SK-N-MC (cell line): ENCODE results near the gene CEACAM19.

Experiments
- DNase-seq: peaks from one replicate; pipeline ENCODE4 v3.0.0-alpha.2; 2011; ENCODE audit warnings: low read depth, low spot score
- H3K27ac ChIP-seq: fragments of 200-600 bp; sonication (generic); 2 replicates; pipeline ENCODE4 v1.5.1; 2016; ENCODE audit warnings: mixed run types
- H3K36me3 ChIP-seq: fragments of 200-600 bp; sonication (generic); 2 replicates; pipeline ENCODE4 v1.6.1; 2017; ENCODE audit warnings: antibody characterized with exemption, low read length, mixed read lengths; ENCODE audit not compliant: insufficient read depth
- H3K4me3 ChIP-seq: fragments of 200-600 bp; sonication (generic); 2 replicates; pipeline ENCODE4 v1.5.1; 2016
- H3K9ac ChIP-seq: fragments of 200-600 bp; sonication (generic); 2 replicates; pipeline ENCODE4 v1.8.0; 2017; ENCODE audit warnings: mixed run types, mixed read lengths; ENCODE audit not compliant: insufficient read length
- H3K9me3 ChIP-seq: fragments of 200-600 bp; sonication (generic); 2 replicates; pipeline ENCODE4 v1.6.1; 2017; ENCODE audit warnings: low read depth, mild to moderate bottlenecking, antibody characterized with exemption, low read length, moderate library complexity, mixed read lengths
- EZH2 ChIP-seq: fragments of 200-600 bp; sonication (generic); IDR thresholded peaks from one replicate; pipeline ENCODE4 v1.6.1; 2017; ENCODE audit warnings: antibody characterized with exemption
- FOXP2 ChIP-seq: optimal IDR thresholded peaks from 2 replicates; pipeline ENCODE3; 2011; ENCODE audit warnings: mild to moderate bottlenecking, moderate library complexity; ENCODE audit not compliant: insufficient read depth; ENCODE audit errors: extremely low read length, control extremely low read depth
- POLR2AphosphoS5 ChIP-seq: IDR thresholded peaks from 2 replicates; pipeline ENCODE4 v1.6.1; 2012; ENCODE audit warnings: mild to moderate bottlenecking, low read depth, low read length, borderline replicate concordance

The CEACAM19 gene

GRCh38 chr19:44643605-44644401 is 27.5 kb upstream of the CEACAM19 start, which contains the start of gene PVR:
PVR (plus strand) TSS chr19:44643910; CDS start chr19:44644097, 187 bp downstream.
- peak within 1 kb of the TSS; percentile 80 for H3K4me3 ChIP-seq
- H3K9ac ChIP-seq, result peak within 1 kb of the TSS; percentile 78
- no peak within 1 kb of the TSS for H3K27ac ChIP-seq
- H3K36me3 ChIP-seq, result peaks cover 16% of the 10 kb centered on the region
- no peak for DNase-seq
- TF ChIP-seq POLR2AphosphoS5 (peak; percentile 77), FOXP2 (no peak)
- no peaks in the 10 kb centered on the region for H3K9me3 ChIP-seq

GRCh38 chr19:44644402-44645016 is 26.8 kb upstream of the CEACAM19 start:
- H3K27ac ChIP-seq, result no peak overlapping the region

GRCh38 chr19:44645407-44646048 is 25.8 kb upstream of the CEACAM19 start:
- Histone ChIP-seq H3K36me3 (peaks cover 33% of the 10 kb centered on the region), H3K9me3 (no peaks in the 10 kb centered on the region), H3K9ac (no peak overlapping the region), H3K27ac (no peak overlapping the region), H3K4me3 (no peak overlapping the region)
- TF ChIP-seq EZH2 (no peak), FOXP2 (no peak), POLR2AphosphoS5 (no peak)
- no peak for DNase-seq

More at GRCh38 chr19:44644402-44645016, 26.8 kb upstream of the CEACAM19 start:
- TF ChIP-seq POLR2AphosphoS5, result no peak
- TF ChIP-seq FOXP2, result no peak
- TF ChIP-seq EZH2, result no peak
- peak overlapping the region; percentile 78 for H3K9ac ChIP-seq
- H3K4me3 ChIP-seq, result peak overlapping the region; percentile 80
- no peak for DNase-seq
- peaks cover 23% of the 10 kb centered on the region for H3K36me3 ChIP-seq
- H3K9me3 ChIP-seq, result no peaks in the 10 kb centered on the region

GRCh38 chr19:44646049-44646416 is 25.2 kb upstream of the CEACAM19 start:
- Histone ChIP-seq H3K9me3 (no peaks in the 10 kb centered on the region), H3K9ac (no peak overlapping the region), H3K27ac (no peak overlapping the region), H3K36me3 (peaks cover 36% of the 10 kb centered on the region), H3K4me3 (no peak overlapping the region)
- DNase-seq, result no peak
- no peak for TF ChIP-seq EZH2
- TF ChIP-seq POLR2AphosphoS5, result no peak
- no peak for TF ChIP-seq FOXP2

- TF ChIP-seq POLR2AphosphoS5 (no peak), FOXP2 (no peak), EZH2 (no peak)
- DNase-seq, result no peak
- Histone ChIP-seq H3K27ac (no peak overlapping the region), H3K36me3 (peaks cover 42% of the 10 kb centered on the region), H3K9me3 (no peaks in the 10 kb centered on the region), H3K4me3 (no peak overlapping the region), H3K9ac (no peak overlapping the region)
These were observed 24.1 kb upstream of the CEACAM19 start for GRCh38 chr19:44647144-44647543.

- no peak for TF ChIP-seq EZH2
- no peak for TF ChIP-seq POLR2AphosphoS5
- TF ChIP-seq FOXP2, result no peak
- Histone ChIP-seq H3K27ac (no peak overlapping the region), H3K9me3 (no peaks in the 10 kb centered on the region), H3K9ac (no peak overlapping the region), H3K36me3 (peaks cover 53% of the 10 kb centered on the region), H3K4me3 (no peak overlapping the region)
- no peak for DNase-seq
These were observed 22.5 kb upstream of the CEACAM19 start for GRCh38 chr19:44648631-44649251.

- no peak overlapping the region for H3K27ac ChIP-seq
- H3K4me3 ChIP-seq, result no peak overlapping the region
- no peaks in the 10 kb centered on the region for H3K9me3 ChIP-seq
- no peak for TF ChIP-seq POLR2AphosphoS5
- no peak for TF ChIP-seq EZH2
- no peak for TF ChIP-seq FOXP2
- no peak for DNase-seq
- no peak overlapping the region for H3K9ac ChIP-seq
- H3K36me3 ChIP-seq, result peaks cover 61% of the 10 kb centered on the region
These were observed 21.6 kb upstream of the CEACAM19 start for GRCh38 chr19:44649578-44650145.

GRCh38 chr19:44653343-44653742 is 17.9 kb upstream of the CEACAM19 start:
- TF ChIP-seq FOXP2 (no peak), POLR2AphosphoS5 (no peak), EZH2 (no peak)
- no peak overlapping the region for H3K4me3 ChIP-seq
- no peaks in the 10 kb centered on the region for H3K9me3 ChIP-seq
- no peak overlapping the region for H3K9ac ChIP-seq
- H3K27ac ChIP-seq, result no peak overlapping the region
- DNase-seq, result no peak
- peaks cover 73% of the 10 kb centered on the region for H3K36me3 ChIP-seq
